Skeletal muscle tissue (tissue), 4 donors: ENCODE data around the gene SRP14. TPM values are rescaled to one million over a fixed set of nuclear protein-coding genes. Genes with fewer than 3 reads are reported as not detected.

Experiments
- H3K27ac ChIP-seq: one replicate; pipeline ENCODE4 v1.7.0; 2013; ENCODE audit warnings: mild to moderate bottlenecking, low read depth, low read length, inconsistent platforms
- H3K27me3 ChIP-seq, 3 donors: one replicate each; pipeline ENCODE4 v1.7.0; 2013; ENCODE audit warnings: low read length in 3 of 3; ENCODE audit not compliant: control insufficient read depth in 3 of 3, insufficient read depth in 3 of 3
- H3K36me3 ChIP-seq, 3 donors: one replicate each; pipeline ENCODE4 v1.7.0; 2013; ENCODE audit warnings: low read length in 3 of 3; ENCODE audit not compliant: control insufficient read depth in 3 of 3, insufficient read depth in 3 of 3
- H3K4me1 ChIP-seq, 3 donors: one replicate each; pipeline ENCODE4 v1.7.0; 2013; ENCODE audit warnings: low read length in 3 of 3, mild to moderate bottlenecking in 3 of 3; ENCODE audit not compliant: control insufficient read depth in 3 of 3, insufficient read depth in 3 of 3
- H3K4me3 ChIP-seq, 3 donors: one replicate each; pipeline ENCODE4 v1.7.0; 2013; ENCODE audit warnings: low read length in 3 of 3
- H3K9ac ChIP-seq, 3 donors: one replicate each; pipeline ENCODE4 v1.7.0; 2013; ENCODE audit warnings: low read length in 3 of 3, mild to moderate bottlenecking in 3 of 3, moderate library complexity in 2 of 3, low read depth in 1 of 3
- H3K9me3 ChIP-seq, 3 donors: one replicate each; pipeline ENCODE4 v1.7.0; 2013; ENCODE audit warnings: low read length in 3 of 3; ENCODE audit not compliant: control insufficient read depth in 3 of 3
- total RNA-seq: library from RNA; depleted of rRNA; stranded (reverse); fragments of >200 nt; gene quantifications from one replicate; pipeline ENCODE4 v1.2.3, GENCODE V29; 2014
- donor health status: Osteomylitis.

SRP14 gene
- total RNA-seq, result 72.5 TPM

GRCh38 chr15:40038638-40039543 lies at the start of gene SRP14:
Gene SRP14 (minus strand): TSS chr15:40039181. CDS start chr15:40039116, 65 bp downstream.
- H3K9ac ChIP-seq, result peak within 1 kb of the TSS; percentile 98 to 100 (median 99)
- peak within 1 kb of the TSS; percentile 96 for H3K4me3 ChIP-seq
- H3K9me3 ChIP-seq, result no peaks in the 10 kb centered on the region
- peaks cover 21 to 31% (median 28%) of the 10 kb centered on the region in 3 donors for H3K36me3 ChIP-seq
- H3K27me3 ChIP-seq, result no peaks in the 10 kb centered on the region
- H3K27ac ChIP-seq, result peak within 1 kb of the TSS; percentile 95
- peaks cover 15 to 24% (median 18%) of the 10 kb centered on the region in 3 donors for H3K4me1 ChIP-seq

GRCh38 chr15:40087991-40088928 lies 49.3 kb upstream of the SRP14 start:
- H3K4me3 ChIP-seq, result peak overlapping the region in 1 of 3 donors; percentile 9

DNA sequence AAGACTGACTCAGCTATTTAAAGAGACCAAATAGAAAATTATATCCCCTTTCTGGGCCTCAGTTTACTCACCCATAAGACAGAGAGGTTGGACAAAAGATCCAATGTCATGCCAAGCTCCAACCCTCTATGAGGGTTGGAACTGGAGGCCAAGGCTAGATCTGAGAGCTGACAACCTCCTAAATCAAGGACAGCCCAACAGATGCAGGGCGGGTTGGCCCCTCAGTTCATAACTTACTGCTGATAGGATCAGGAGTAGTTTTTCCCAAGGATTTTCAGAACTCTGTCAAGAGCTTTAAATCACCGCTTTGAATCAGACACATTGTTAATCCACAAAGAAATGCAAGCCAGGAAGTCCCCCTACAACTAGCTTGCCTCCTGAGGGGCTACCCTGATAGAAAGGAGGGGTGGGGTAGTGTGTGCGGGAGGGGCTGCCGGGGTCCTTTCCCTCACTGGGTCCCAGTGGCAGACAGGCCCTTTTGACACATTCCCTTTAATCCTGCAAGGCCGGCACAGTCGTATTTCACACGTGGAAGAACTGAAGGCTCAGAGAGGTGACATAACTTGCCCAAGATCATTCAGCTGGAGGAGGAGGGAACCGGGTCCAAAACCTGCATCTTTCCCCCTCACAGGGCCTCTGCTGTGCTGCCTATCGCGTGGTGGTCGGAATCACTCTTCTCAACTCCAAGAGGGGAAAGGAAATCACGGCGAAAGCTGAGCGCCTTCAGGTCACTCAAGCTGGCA lies 48.3 kb upstream of the SRP14 start:
- H3K9me3 ChIP-seq, result no peaks in the 10 kb centered on the region
- peak overlapping the region in 1 of 3 donors; percentile 16 for H3K9ac ChIP-seq
- peaks cover 8 to 17% (median 11%) of the 10 kb centered on the region in 3 donors for H3K36me3 ChIP-seq
- no peak overlapping the region for H3K4me3 ChIP-seq
- no peak overlapping the region for H3K27ac ChIP-seq
- no peaks in the 10 kb centered on the region for H3K27me3 ChIP-seq
- H3K4me1 ChIP-seq, result peaks cover 35 to 59% (median 38%) of the 10 kb centered on the region in 3 donors

More at GRCh38 chr15:40087991-40088928, 49.3 kb upstream of the SRP14 start:
- Histone ChIP-seq H3K27ac (no peak overlapping the region), H3K36me3 (peaks cover 8 to 17% (median 11%) of the 10 kb centered on the region in 3 donors), H3K4me1 (peaks cover 39 to 64% (median 45%) of the 10 kb centered on the region in 3 donors), H3K9me3 (no peaks in the 10 kb centered on the region), H3K27me3 (no peaks in the 10 kb centered on the region), H3K9ac (peak overlapping the region in 1 of 3 donors; percentile 54)

GRCh38 chr15:40085266-40085665 lies 46.3 kb upstream of the SRP14 start:
- Histone ChIP-seq H3K27ac (no peak overlapping the region), H3K4me3 (no peak overlapping the region), H3K36me3 (peaks cover 0 to 6% (median 5%) of the 10 kb centered on the region in 3 donors), H3K27me3 (no peaks in the 10 kb centered on the region), H3K4me1 (peaks cover 38 to 60% (median 43%) of the 10 kb centered on the region in 3 donors), H3K9me3 (no peaks in the 10 kb centered on the region), H3K9ac (no peak overlapping the region)

DNA sequence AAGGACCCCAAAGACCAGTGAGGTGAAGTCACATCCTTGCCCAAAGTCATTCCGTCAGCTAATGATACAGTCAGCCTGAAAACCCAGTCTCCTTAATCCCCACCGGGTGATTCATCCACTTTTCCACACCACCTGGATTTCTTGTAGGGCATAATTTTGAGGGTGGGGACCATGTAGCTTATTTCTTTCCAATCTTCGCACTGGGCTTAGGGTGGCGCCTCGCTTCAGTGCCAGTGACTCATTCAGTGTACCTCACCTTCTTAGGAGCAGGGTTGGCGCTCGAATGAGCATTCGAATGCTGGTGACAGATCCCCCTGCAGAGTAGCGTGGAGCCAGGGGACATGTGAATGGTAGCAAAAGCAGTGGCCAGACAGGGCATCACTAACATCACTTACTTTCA lies 45.7 kb upstream of the SRP14 start:
- H3K9ac ChIP-seq, result no peak overlapping the region
- H3K36me3 ChIP-seq, result peaks cover 0 to under 1% (median 0%) of the 10 kb centered on the region in 3 donors
- no peaks in the 10 kb centered on the region for H3K9me3 ChIP-seq
- H3K27me3 ChIP-seq, result no peaks in the 10 kb centered on the region
- H3K27ac ChIP-seq, result no peak overlapping the region
- H3K4me1 ChIP-seq, result peaks cover 36 to 55% (median 42%) of the 10 kb centered on the region in 3 donors
- H3K4me3 ChIP-seq, result no peak overlapping the region

GRCh38 chr15:40082195-40082883 lies 43.4 kb upstream of the SRP14 start:
- Histone ChIP-seq H3K36me3 (no peaks in the 10 kb centered on the region), H3K4me3 (peak overlapping the region; percentile 62 to 68 (median 67)), H3K9me3 (no peaks in the 10 kb centered on the region), H3K27ac (peak overlapping the region; percentile 77), H3K4me1 (peaks cover 21 to 34% (median 24%) of the 10 kb centered on the region in 3 donors), H3K27me3 (no peaks in the 10 kb centered on the region), H3K9ac (peak overlapping the region; percentile 70 to 89 (median 86))

DNA sequence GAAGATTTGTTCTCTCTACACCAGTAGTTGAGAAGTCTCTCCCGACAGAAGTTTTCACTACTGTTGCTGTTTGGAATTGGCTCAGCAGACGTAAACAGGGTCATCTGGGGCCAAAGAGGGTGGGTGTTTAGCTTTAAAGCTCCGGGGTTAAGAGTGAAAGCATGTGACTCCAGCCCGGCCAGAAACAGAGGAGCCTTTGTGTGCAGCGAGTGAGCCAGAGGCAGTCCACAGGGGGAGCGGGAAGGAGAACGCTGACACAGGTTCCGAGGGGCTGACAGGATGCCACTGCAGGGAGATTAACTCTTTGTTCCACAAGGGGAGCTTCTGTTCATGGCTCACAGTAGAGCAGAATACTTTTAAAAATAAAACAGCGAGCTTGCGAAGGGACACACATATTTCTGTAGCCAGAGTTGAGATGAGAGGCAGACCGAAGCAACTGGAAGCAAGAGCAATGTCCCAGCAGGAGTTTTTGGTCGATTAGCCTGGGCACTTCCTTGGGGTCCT lies 42.8 kb upstream of the SRP14 start:
- H3K9me3 ChIP-seq, result no peaks in the 10 kb centered on the region
- H3K4me1 ChIP-seq, result peaks cover 18 to 29% (median 23%) of the 10 kb centered on the region in 3 donors
- no peaks in the 10 kb centered on the region for H3K27me3 ChIP-seq
- peak overlapping the region; percentile 70 to 89 (median 86) for H3K9ac ChIP-seq
- peak overlapping the region; percentile 62 to 68 (median 67) for H3K4me3 ChIP-seq
- peak overlapping the region; percentile 77 for H3K27ac ChIP-seq
- H3K36me3 ChIP-seq, result no peaks in the 10 kb centered on the region

DNA sequence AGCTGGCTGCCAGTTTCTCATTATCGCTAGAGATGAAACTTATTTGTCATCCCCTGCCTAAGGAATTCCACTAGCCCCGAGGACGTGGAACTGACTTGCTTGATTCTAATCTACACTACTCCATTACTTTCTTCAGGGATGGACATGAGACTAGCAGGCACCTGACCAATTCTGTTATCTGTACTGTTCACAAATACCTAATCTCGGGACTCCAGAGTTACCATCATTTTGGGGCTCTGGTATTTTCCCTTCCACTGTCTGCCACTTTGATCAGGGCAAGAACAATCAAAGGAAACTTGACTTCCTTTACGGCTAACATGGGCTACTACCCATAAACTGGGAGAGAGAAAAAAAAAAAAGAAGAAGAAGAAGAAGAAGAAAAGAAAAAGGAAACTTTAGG lies 41.9 kb upstream of the SRP14 start:
- no peaks in the 10 kb centered on the region for H3K9me3 ChIP-seq
- peak overlapping the region in 2 of 3 donors; percentile 70 to 86 for H3K9ac ChIP-seq
- H3K27me3 ChIP-seq, result no peaks in the 10 kb centered on the region
- H3K4me3 ChIP-seq, result peak overlapping the region in 2 of 3 donors; percentile 62 to 68
- peaks cover 18 to 24% (median 21%) of the 10 kb centered on the region in 3 donors for H3K4me1 ChIP-seq
- H3K36me3 ChIP-seq, result no peaks in the 10 kb centered on the region
- H3K27ac ChIP-seq, result peak overlapping the region; percentile 77
